GM18499 (cell line): ENCODE measurements around the gene TMEM9.

ENCODE experiments used
- ATAC-seq: cut with Tn5 transposase; IDR thresholded peaks from one replicate; pipeline ENCODE4 v1.9.1; 2021; ENCODE audit warnings: moderate number of reproducible peaks; ENCODE audit not compliant: insufficient read depth, unreplicated experiment

The TMEM9 gene

DNA sequence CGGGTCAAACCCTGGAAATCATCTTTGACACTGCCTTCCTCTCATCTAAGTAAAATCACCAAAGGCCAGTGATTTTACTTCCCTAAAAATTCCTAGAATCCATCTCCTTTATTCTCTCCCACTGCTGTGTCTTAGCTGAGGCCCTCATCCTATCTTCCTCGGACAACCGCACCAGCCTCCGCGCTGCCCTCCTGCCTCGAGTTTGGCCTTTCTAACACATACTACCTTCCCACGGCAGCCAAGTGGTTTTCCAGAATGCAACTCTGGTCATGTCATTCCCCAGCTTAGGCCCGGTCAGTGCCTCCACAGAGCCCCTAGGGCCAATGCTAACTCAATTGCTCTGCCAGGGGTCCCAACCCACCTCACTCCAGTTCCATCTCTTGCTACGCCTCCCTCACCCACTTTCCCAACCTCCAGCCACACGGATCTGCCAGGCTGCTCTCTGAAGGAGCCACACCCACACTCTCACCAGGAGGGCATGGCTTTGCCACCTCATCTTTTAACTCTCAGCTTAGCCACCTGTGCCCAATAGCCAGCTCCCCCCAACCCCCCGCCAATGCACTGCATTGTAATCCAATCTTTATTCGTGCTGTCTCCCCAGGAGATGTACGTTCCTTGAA lies 6.8 kb downstream of the TMEM9 start:
- ATAC-seq, result no peak

DNA sequence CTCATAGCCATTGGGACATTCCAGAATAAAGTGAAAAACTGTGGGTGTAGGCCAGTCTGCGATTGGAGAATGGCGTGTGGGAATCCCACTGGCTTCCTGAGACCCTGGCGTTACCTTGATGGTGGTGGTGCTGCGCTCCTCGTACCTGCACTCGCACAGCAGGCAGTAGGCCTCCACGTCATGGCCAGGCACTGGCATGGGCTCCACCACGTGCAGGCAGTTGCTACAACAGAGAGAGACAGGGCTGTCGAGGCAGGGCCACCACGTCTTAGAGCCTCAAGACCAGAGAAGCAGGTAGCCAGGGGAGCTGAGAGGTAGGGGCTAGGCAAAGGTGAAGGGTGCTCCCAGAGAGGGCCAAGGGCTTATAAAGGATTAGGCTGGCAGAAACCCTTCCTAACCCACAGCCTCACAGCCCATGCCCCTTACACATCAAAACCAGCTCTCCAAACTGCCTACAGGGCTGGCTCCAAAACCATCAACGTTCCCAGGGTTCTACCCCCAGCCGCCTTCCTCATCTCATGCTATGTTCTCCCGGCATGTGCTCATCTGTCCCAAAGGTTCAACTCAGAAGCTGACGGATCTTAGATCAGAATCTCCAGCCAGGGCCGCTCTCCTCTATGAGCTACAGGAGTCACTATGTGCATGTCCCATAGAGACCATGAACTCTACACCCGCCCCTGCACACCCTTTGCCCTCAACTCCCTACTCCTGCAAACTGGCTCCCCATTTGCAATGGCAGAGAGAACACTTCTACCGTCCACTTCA lies 7.5 kb downstream of the TMEM9 start:
- ATAC-seq, result no peak

DNA sequence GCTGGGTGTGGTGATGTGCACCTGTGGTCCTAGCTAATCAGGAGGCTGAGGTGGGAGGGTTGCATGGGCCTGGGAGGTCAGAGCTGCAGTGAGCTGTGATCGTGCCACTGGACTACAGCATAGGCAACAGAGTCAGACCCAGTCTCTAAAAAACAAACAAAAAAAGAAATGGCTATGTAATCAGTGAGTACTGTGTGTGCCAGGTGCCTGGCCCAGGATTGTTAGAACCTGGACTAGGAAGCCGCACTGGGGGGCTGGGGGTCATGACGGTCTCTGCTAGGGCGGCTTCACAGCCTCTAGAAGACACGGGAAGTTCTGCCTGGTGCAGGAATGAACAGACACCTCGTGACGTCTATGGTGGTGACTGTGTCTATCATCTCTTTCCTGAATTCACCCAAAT lies 8.5 kb downstream of the TMEM9 start:
- ATAC-seq, result no peak

DNA sequence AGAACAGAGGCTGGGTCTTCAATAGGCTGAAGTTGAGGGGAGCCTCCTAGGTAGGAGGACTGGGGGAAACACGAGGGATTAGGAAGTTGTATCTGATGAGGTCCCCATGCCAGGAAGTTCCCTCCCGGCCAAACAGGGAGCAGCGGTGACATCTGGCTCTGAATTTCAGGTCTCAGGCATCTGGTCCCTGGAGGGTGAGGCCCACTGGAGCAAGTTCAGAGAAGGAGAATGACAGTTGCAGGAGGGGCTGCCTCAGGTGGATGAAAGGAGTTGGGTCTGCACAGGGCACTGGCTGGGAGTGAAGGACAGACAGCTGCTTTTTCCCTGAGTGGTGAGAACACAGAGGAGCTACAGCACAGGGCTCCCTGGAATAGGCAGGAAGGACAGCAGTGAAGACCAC lies 9.1 kb downstream of the TMEM9 start:
- no peak for ATAC-seq

DNA sequence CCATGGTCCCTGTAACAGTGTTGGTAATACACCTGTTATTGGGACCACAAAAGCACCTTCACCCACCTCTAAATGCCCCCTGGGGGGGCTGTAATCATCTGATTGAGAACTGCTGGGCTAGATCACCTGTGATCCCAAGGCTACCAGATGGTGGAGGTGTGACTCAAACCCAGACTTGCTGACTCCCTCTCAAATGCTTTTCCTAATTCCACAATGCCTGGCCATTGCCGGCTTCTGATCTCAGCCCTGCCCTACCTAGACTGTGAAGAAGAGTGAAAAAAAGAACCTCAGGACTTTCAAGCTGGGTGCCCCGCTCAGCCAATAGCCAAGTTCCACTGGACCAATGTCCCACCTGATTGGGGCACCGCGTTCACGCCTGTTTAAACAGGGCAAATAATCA lies 9.6 kb downstream of the TMEM9 start:
- ATAC-seq, result no peak

DNA sequence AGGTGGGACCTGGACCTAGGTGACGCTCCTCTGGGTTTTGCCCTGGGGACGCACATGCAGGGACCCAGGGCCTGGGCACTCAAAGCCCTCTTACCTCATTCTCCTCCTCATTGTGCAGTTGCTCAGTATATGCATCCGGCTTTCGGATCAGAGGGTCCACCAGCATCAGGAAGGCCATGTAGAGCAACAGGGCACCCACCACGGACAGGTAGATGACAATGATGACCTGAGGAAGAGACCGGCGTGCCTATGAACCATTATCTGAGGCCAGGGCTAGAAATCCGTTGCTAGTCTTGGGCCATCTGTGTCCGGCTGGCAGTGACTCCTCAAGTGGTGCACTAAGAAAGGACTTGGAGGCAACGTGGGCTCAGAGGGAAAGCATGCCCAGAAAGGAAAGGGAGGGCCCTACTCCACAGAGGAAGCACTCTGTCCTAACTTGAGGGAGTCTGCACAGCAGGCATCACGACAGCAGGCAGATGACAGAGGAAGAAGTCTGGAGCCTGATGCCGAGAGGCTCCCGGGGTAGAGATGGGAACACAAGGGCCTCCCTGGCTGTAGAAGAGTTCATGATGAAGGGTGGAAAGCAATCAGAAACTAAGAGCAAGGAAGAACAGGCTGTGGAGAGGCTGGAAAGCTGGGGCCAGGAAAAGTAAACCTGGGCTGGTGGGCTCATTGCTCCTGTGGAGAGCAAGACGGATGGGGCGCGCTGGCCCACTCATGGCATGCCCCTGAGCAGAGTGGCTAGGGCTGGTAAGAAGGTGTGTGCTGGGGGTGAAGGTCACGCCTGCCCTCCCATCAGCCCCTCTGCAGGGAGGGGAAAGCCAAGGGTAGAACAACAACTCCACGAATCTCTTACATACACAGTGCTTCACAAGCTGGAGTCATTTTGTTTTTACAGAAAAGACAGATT lies 10.3 kb downstream of the TMEM9 start:
- no peak for ATAC-seq

DNA sequence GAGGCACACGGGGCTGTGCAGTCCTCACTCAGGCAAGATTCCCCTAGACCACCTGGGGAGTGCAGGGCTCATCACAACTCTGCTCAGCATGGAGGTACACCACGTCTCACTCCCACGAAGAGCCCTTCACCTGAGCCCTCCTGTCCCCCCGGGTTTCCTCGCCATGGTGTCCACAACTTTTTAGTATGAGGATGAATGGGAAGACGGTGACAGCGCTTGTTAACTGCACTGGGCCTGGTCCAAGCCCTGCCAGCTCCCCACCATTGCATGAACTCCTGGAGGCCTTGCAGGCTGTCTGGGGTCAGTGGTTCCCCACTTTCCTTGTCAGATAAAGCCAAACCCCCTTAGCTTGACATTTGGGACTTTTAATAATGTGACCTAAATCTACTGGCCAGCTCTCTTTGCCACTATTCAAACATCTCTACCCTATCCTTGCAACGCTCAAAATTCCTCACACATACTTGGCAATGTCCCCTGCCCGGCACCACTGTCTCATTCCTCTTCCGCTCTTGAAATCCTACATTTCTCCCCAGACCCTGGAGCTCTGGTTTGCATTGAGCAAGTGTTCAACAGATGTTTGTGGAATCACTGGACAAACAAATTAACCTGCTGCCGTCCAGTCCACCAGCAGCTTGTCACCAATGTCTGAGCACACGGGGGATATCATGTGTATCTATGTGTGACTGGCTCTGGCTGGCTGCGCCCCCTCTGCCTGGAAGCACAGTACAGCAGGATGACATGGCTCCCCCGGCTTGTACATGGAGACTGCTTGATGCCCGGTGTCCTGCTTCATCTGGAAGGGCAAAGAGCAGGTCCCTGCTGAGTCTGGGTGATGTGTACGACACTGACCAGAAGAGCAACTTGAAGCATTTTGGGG lies 11.2 kb downstream of the TMEM9 start:
- no peak for ATAC-seq

DNA sequence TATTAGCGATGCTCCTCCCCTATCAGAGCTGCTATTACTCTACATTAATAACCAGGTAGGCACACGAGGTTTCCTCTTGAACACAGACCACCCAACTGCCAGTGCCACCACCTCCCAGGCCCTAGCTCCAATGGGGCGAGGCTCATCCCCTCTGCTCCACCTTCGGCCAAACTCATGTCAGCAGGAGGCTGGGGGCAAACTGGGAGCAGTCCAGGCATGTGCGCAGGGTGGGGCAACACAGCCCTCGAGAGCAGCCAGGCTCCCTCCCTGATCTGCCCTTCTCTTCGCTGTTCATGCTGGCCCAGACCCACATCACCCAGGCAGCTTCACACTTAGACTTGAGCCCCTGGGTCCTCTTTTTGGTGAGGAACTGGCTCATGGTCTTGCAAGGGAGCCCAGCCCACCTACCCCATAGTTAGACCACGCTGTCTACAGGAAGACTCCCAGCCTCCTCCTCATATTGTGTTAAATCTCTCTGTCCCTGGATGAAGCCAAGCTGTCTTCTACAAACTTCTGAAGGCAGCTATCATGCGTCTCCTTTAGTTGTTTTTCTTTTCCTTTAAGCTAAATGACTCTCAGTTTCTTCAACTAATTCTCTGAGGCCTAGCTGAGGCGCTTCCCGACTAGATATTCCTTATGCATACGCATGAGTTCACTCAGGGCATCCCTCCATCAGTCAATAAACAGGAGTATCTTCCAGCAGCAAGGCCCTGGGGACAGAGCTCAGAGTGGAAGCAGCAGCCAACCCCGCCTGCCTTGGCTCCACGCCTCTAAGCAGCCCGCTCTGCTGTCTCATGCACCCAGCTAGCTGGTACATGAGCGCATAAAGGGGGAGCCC lies 12.0 kb downstream of the TMEM9 start:
- no peak for ATAC-seq

DNA sequence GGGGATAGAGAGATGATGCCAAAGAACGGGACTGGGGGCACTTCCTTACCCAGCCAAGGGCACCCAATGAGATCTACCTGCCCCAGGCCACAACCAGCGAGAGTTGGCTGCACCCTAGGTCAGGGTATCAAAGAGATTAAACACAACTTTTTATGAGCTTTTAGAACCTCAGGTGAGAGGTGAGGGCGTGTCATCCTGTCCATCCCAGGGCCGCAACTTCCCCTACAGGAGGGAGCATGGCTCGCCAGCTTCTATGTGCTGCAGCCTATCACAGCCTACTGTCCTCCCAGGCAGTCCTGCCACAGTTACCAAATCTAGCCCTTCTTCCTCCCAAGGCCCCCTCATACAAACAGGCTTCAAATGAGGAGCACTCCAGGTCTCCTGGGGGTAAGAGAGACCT lies 12.9 kb downstream of the TMEM9 start:
- ATAC-seq, result no peak

DNA sequence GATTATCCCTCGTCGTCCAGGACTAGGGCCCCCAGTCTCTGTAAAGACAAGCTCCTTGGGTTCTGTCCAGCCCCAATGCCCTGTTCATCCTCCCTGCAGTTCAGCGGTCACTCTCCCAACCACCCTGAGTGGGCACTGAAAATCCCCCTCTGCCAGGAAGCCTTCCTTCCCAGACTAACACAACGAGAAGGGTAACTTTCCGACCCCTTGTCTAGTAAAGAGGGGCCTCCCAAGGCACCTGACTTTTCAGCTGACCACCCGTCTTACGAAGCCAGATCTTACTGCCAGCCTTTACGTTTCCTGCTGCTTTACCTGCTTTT lies 13.4 kb downstream of the TMEM9 start:
- no peak for ATAC-seq

DNA sequence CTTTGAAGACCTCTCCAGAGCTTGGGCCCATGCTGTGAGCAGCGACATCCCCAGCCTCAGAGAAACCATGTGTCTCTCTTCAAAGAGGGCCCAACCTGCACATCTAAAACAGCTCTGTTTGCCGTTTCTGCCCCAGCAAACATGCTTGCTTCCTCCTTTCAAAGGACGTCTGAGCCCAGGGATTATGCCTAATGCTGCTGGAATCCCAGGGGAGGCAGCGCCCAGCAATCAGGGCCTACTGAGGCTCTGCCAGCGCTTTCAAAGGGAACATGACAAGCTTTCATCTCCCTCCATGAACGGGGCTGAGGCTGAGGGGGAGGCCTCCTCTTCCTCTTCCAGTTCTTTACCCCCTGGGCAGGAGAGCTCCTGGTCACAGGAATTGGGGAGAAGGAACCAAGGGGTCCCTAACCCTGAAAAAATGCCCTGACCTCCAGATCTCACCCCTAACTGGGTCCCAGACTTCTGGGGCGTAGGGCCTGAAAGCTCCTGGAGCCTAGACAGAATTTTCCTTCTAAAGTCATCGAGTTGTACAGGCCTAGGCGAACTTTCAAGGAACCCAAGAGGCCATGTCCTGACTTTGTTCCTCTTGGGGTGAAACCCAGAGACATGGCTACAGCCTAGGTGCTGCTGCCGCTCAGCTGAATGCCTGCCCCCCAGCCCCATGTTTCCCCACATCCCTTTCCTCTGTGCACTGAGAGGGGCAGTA lies 13.9 kb downstream of the TMEM9 start:
- ATAC-seq, result no peak

DNA sequence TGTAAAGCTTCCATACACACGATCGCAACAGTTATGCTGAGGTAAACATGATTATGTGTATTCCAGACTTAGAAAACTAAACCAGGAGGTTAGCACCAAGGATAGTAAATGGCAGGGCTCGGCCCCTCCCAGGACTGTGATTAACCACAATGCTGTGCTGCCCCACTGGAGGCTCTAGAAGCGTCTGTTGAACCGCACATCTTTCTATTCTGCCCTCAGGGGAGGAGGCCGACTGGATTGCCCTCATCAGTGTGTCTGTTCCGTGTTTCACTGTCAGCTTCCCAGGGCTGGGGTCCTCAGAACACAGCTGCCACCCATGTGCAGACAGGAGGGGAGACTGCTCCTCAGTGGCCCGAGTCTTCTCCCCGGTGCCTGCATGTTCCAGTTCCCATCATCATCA lies 14.5 kb downstream of the TMEM9 start:
- ATAC-seq, result no peak

DNA sequence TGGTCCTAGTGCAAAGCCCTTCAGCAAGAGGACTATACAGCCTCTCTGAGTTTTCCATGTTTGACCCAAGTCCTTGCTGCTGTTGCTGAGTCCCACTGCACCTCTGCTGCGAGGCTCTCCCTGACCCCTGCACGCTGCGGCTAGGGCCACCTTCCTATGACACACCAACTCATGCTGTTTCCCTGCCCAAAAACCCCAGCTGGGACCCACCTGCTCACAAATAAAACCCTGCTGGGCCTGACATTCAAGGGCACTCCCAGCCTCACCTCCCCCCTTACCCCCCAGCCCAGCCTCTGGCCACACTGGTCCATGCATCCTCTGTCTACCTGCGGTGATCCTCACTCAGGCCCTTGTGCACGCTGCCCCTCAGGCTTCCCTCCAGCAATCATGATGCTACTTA lies 15.0 kb downstream of the TMEM9 start:
- ATAC-seq, result no peak

DNA sequence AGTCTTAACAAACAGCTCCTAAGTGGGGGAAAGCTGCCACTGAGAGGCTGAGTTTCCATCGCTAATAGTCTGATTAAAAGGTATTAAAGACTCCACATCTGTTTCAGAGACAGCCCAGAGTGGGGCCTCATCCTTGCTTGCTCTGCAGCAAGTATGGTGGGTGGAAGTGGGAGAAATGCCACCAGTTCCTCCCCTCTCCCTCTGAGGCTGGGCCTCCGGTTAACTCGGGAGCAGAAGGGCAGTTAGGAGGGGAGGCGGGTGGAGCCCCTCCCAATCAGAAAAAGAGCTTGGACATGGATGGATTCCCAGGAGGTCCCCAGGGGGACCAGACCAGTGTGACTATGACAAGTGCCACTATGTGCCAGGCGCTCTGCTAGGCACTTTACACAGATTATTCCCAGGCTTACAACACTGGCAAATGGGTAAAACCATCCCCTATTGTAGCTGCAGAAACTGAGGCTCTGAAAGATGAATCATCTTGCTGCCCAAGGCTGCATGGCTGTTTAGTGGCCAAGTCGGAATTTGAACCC lies 15.9 kb downstream of the TMEM9 start:
- ATAC-seq, result no peak

DNA sequence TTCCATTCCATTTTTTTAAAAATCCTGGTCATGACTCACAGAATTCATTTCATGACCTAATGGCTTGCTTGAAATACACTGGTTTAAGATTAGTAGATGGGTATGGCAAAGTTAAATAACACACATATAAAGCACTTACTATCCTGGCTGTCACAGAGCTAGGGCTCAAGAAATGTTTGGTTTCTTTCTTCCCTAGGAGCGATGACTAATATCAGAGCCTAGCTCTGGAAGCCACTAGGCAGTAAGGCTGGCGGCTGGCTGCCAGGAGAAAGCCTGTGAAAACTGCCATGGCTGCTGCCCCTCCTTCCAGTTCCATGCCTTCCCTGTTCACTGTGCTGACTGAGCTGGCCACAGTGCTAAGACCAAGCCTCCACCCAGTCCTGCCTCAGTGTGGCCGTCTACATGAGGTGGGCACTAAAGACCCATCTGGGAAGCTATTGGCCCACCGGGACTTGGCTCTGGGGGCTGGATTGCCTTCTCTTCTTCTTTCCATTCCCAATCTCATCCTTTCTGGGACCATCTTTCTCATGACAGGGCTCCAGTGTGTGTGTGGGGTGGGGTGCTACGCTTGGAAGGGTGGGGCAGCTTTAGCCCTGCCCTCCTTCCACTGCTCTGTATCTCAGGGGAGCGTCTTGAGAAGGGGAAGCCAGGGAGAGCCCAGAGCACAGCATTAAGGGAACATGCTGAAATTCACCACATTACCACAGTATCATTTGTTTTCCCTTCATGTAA lies 16.5 kb downstream of the TMEM9 start:
- no peak for ATAC-seq

DNA sequence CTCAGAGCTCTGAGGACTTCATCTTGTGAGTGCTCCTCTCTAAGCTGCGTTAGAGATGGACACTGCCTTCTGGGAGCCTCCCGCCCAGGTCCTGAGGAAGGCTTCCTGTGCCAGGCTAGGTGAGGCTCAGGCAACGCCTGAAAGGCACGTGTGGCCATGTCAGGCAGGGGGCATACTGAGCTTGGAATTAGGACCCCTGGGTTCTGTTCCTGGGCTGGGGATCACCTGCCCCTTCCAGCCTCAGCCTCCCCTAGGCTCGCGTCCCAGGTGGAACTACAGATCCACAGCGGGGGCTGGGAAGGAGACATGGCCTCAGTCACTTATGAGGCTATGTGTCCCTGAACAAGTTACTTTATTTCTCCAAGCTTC lies 17.3 kb downstream of the TMEM9 start:
- no peak for ATAC-seq

DNA sequence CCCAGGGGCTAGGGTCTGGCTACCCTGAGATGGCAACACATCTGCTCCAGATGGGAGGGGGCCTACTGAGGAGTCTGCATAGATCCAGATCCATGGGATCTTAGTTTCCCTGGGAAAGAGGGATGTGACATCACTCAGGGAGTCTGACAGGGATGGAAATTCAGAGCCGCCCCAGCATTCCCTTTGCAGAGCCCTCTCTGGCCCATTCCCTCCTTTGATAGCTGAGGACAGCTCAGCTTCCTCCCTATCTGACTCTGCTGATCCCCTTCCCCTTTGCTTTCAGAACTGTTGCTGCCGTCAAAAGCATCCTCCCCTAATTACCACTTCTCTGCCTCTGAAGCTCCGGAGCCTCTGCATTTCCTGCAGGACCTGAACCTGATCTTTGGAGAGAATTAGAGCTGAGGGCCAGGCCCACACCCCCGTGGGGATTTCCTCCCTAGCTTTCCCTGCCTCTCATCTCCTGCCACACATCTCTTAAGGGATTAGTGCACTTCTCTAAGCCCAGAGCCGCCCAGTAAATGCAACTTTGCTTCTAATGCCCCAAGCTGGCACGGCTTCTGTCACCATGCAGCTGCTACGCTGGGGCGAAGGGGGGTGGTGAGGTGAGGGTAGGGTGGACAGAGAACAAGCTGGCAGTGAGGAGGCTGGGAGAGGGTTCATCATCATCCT lies 17.8 kb downstream of the TMEM9 start:
- no peak for ATAC-seq

DNA sequence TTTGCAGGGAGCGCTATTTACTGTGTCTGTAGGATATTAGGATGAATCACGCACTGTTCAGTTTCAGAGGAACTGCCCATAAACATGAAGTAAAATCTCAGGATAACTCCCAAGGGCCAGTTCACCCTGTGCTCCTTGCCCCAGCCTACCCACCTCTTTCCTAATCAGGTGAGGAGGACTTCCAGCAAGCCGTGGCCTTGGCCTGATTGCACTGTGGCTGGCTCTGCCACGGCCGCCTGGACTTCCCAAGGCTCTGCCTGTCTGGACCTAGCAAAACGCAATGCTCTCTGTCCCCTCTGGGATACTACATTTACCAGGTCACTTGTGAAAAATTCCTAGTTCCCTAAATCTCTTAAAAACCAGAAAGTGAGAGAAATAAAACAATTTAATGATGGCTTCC lies 19.9 kb downstream of the TMEM9 start:
- ATAC-seq, result no peak
